ENCODE measurements around the gene PRKCB. TPM values are rescaled to one million over a fixed set of nuclear protein-coding genes. Genes with fewer than 3 reads are reported as not detected.

The PRKCB gene
- total and polyA plus RNA-seq, 2 experiments from 2014 or later = 3.7 to 16.4 TPM

- peak overlapping the region; percentile 38; the same call in 1 of the 2 replicates for H2AFZ ChIP-seq
- no peaks in the 10 kb centered on the region for H3F3A ChIP-seq (replicated peaks; ENCODE audit: low read depth)
- peaks cover 8% of the 10 kb centered on the region; the same call in 1 of the 2 replicates for H3K9me2 ChIP-seq (ENCODE audit: insufficient read depth)
- H3K79me2 ChIP-seq (replicated peaks; ENCODE audit: insufficient read depth) = no peaks in the 10 kb centered on the region
- Mint-ChIP-seq H3K9me3 (peaks cover 5% of the 10 kb centered on the region; the same call in 2 of the 3 replicates), H3K36me3 (ENCODE audit: low read depth) (no peaks in the 10 kb centered on the region; the same call in 2 of the 3 replicates), H3K4me3 (no peak overlapping the region), H3K4me1 (no peaks in the 10 kb centered on the region), H3K27ac (no peak overlapping the region), H3K27me3 (ENCODE audit: insufficient read depth, low read depth, poor library complexity) (peaks cover 3% of the 10 kb centered on the region)
- H3K4me2 ChIP-seq = no peak overlapping the region
- DNase-seq (ENCODE audit: low spot score) (no peak), ATAC-seq (no peak)
- no peak overlapping the region for H3K27ac ChIP-seq (ENCODE audit: low read depth)
- no peaks in the 10 kb centered on the region for H4K20me1 ChIP-seq (replicated peaks; ENCODE audit: insufficient read depth)
- no peak for TF ChIP-seq ZNF331 (CRISPR knock-in tag; IDR thresholded peaks at IDR 0.05; ENCODE audit: low read depth)
- TF ChIP-seq JUNB (IDR thresholded peaks at IDR 0.05; ENCODE audit: unreplicated experiment) = no peak
- no peak for TF ChIP-seq ZNF114 (CRISPR knock-in tag; IDR thresholded peaks at IDR 0.05)
- no peak for TF ChIP-seq ZNF462 (CRISPR knock-in tag; IDR thresholded peaks at IDR 0.05)
- TF ChIP-seq POLR2AphosphoS5 (IDR thresholded peaks at IDR 0.05; ENCODE audit: low read depth) = no peak
- TF ChIP-seq EZH2 (IDR thresholded peaks at IDR 0.05; ENCODE audit: low read depth, unreplicated experiment) = no peak
- TF ChIP-seq REST (IDR thresholded peaks at IDR 0.05; ENCODE audit: unreplicated experiment) = no peak
- TF ChIP-seq CREB1 (CRISPR knock-in tag; IDR thresholded peaks at IDR 0.05; ENCODE audit: low read depth) = no peak
- TF ChIP-seq EZH2phosphoT487 (IDR thresholded peaks at IDR 0.05; ENCODE audit: unreplicated experiment) = no peak
- no peak for TF ChIP-seq NANOG (IDR thresholded peaks at IDR 0.05; ENCODE audit: borderline replicate concordance)
- H3K4me1 ChIP-seq (ENCODE audit: insufficient read depth) = no peaks in the 10 kb centered on the region
- H3K4me3 ChIP-seq = no peak overlapping the region
- H3K36me3 ChIP-seq (ENCODE audit: insufficient read depth) = no peaks in the 10 kb centered on the region; the same call in 1 of the 2 replicates
- H3K27me3 ChIP-seq (ENCODE audit: insufficient read depth) = no peaks in the 10 kb centered on the region
These were observed 397.2 kb downstream of the PRKCB start for GRCh38 chr16:24232936-24233335.
